Common myeloid progenitor, CD34-positive (primary cell): ENCODE data around the gene TEAD1.

ENCODE experiments used
- CTCF ChIA-PET: fragments of 350-600 bp; sonication (Branson Sonifier 250); formaldehyde crosslinking; loops from one replicate; lab custom pipeline; 2021; ENCODE audit warnings: antibody characterized with exemption; lab: Charles Lee
- POLR2A ChIA-PET: fragments of 350-600 bp; sonication (Branson Sonifier 250); formaldehyde crosslinking; loops from one replicate; lab custom pipeline; 2021; ENCODE audit warnings: antibody characterized with exemption; lab: Charles Lee
- DNase-seq, 3 donors: peaks; one replicate each; pipeline versions ENCODE4 v3.0.0 to v3.0.0-alpha.2; 2013
- H3K27ac ChIP-seq, 2 experiments: 1 replicate in 1 of 2; 2 replicates in 1 of 2; pipeline ENCODE4 v1.7.0; 2013; ENCODE audit warnings: inconsistent platforms in 2 of 2, low read length in 2 of 2, mild to moderate bottlenecking in 2 of 2, low read depth in 1 of 2, moderate library complexity in 1 of 2; ENCODE audit not compliant: severe bottlenecking in 2 of 2, insufficient read depth in 1 of 2, poor library complexity in 1 of 2
- H3K27me3 ChIP-seq, 5 experiments: replicated peaks in 2 of 5; 1 replicate in 3 of 5; 2 replicates in 2 of 5; pipeline versions ENCODE4 v1.6.1 to v1.7.0; 2013; ENCODE audit warnings: low read length in 4 of 5, mild to moderate bottlenecking in 2 of 5, moderate library complexity in 2 of 5, inconsistent platforms in 1 of 5; ENCODE audit not compliant: insufficient read depth in 5 of 5, control insufficient read depth in 4 of 5
- H3K36me3 ChIP-seq, 4 experiments: 1 replicate in 2 of 4; 2 replicates in 2 of 4; pipeline versions ENCODE4 v1.6.1 to v1.7.0; 2013; ENCODE audit warnings: low read length in 3 of 4, control low read depth in 1 of 4, mild to moderate bottlenecking in 1 of 4; ENCODE audit not compliant: control insufficient read depth in 4 of 4, insufficient read depth in 4 of 4
- H3K4me1 ChIP-seq, 4 experiments: 1 replicate in 3 of 4; 2 replicates in 1 of 4; pipeline versions ENCODE4 v1.6.1 to v1.7.1; 2013; ENCODE audit warnings: low read length in 3 of 4, mild to moderate bottlenecking in 3 of 4, control low read depth in 1 of 4, inconsistent platforms in 1 of 4, moderate library complexity in 1 of 4; ENCODE audit not compliant: control insufficient read depth in 4 of 4, insufficient read depth in 4 of 4; ENCODE audit errors: control extremely low read depth in 1 of 4
- H3K4me3 ChIP-seq, 7 experiments: 1 replicate in 4 of 7; 2 replicates in 3 of 7; pipeline versions ENCODE4 v1.5.1 to v1.7.0; 2013; ENCODE audit warnings: mild to moderate bottlenecking in 7 of 7, low read length in 6 of 7, moderate library complexity in 6 of 7, inconsistent platforms in 2 of 7, low read depth in 2 of 7, control low read depth in 1 of 7; ENCODE audit not compliant: insufficient read depth in 4 of 7, control insufficient read depth in 1 of 7; ENCODE audit errors: extremely low read depth in 1 of 7
- H3K9me3 ChIP-seq, 5 experiments: 1 replicate in 4 of 5; 2 replicates in 1 of 5; pipeline versions ENCODE4 v1.6.1 to v1.7.1; 2013; ENCODE audit warnings: low read length in 4 of 5, mild to moderate bottlenecking in 2 of 5, inconsistent platforms in 1 of 5, low read depth in 1 of 5, moderate library complexity in 1 of 5; ENCODE audit not compliant: control insufficient read depth in 4 of 5, insufficient read depth in 2 of 5; ENCODE audit errors: control extremely low read depth in 1 of 5
- WGBS: methylation state at CpG from one replicate; pipeline ENCODE4 v1.1.5; 2013; ENCODE audit not compliant: insufficient coverage; 5-methylcytosine and 5-hydroxymethylcytosine counted together

The TEAD1 gene

GRCh38 chr11:12694183-12694531, 19.9 kb downstream of the TEAD1 start:
- 40% methylated on average over 2 of the region's 6 CpGs for WGBS
- peaks cover 4 to 14% (median 11%) of the 10 kb centered on the region in 4 experiments for H3K4me1 ChIP-seq
- ChIA-PET CTCF (no interaction called here), POLR2A (no interaction called here)
- DNase-seq: peak in 2 of 3 donors; percentile 52 to 59
- no peak overlapping the region for H3K27ac ChIP-seq
- H3K4me3 ChIP-seq: peak overlapping the region in 3 of 7 experiments; percentile 3 to 26 (median 6)
- peaks cover 31 to 96% (median 56%) of the 10 kb centered on the region in 5 experiments for H3K27me3 ChIP-seq
- H3K36me3 ChIP-seq: no peaks in the 10 kb centered on the region
- no peaks in the 10 kb centered on the region for H3K9me3 ChIP-seq

DNA sequence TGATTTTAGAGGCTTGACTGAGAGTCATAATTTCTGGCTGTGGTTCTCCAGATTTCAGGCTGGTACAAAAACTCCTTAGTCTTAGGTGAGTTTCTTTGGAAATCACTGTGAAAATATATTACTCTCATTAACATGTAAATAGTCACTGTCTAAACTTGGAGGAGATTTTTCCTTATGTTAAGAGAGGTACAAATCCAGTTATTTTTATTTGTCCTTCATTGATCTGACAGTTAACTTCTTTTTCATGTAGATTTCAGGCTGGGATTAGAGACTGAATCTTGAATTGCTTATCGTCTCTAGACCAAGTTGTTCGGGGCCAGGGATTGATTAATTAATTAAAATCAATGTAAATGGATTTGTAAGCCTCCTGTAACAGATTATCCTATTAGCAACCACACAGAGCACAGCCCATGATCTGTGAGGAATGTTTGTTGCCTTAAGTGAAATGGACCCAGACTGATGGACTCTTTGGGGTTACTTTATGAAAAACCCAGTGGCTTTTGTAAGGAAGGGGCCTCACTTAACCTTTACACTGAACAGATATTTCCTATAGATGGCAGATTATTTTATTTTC, 21.1 kb downstream of the TEAD1 start:
- Histone ChIP-seq H3K4me3 (no peak overlapping the region), H3K9me3 (no peaks in the 10 kb centered on the region), H3K27ac (no peak overlapping the region), H3K36me3 (no peaks in the 10 kb centered on the region), H3K27me3 (peaks cover 36 to 97% (median 62%) of the 10 kb centered on the region in 5 experiments), H3K4me1 (peaks cover 4 to 14% (median 11%) of the 10 kb centered on the region in 4 experiments)
- no CpG with 5 or more reads among the region's 2 CpGs for WGBS
- CTCF ChIA-PET: no interaction called here
- no peak for DNase-seq
- POLR2A ChIA-PET: no interaction called here

GRCh38 chr11:12695873-12696272, 21.7 kb downstream of the TEAD1 start:
- H3K27ac ChIP-seq: no peak overlapping the region
- no peak for DNase-seq
- H3K27me3 ChIP-seq: peaks cover 35 to 97% (median 67%) of the 10 kb centered on the region in 5 experiments
- peaks cover 4 to 14% (median 11%) of the 10 kb centered on the region in 4 experiments for H3K4me1 ChIP-seq
- POLR2A ChIA-PET: no interaction called here
- CTCF ChIA-PET: no interaction called here
- no peaks in the 10 kb centered on the region for H3K9me3 ChIP-seq
- no peak overlapping the region for H3K4me3 ChIP-seq
- WGBS: no CpG with 5 or more reads among the region's 3 CpGs
- H3K36me3 ChIP-seq: no peaks in the 10 kb centered on the region

GRCh38 chr11:12696911-12697581, 22.8 kb downstream of the TEAD1 start:
- Histone ChIP-seq H3K27ac (no peak overlapping the region), H3K36me3 (no peaks in the 10 kb centered on the region), H3K27me3 (peaks cover 30 to 97% (median 66%) of the 10 kb centered on the region in 5 experiments), H3K4me3 (no peak overlapping the region), H3K4me1 (peaks cover 4 to 14% (median 11%) of the 10 kb centered on the region in 4 experiments), H3K9me3 (no peaks in the 10 kb centered on the region)
- POLR2A ChIA-PET: no interaction called here
- no peak for DNase-seq
- CTCF ChIA-PET: no interaction called here
- 83% methylated on average over 5 of the region's 5 CpGs for WGBS

DNA sequence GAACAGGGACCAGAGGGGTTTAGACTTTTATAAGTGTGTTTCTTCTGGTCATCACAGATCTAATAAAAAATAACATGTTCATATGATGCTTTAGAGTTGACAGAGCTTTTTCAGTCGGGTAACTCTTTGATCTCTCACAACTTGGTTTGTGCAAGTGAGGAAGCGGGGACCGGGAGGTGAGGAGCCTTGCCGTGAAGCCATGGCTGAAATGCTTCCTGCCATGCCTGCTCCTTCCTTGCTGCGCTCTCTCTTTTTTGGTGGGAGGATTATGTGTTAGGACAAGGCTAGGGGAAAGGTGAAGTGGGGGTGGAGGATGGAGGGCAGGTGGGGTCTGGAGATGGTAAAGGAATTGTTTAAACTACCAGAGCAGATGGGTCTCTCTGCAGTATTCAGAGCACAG, 23.8 kb downstream of the TEAD1 start:
- H3K4me3 ChIP-seq: no peak overlapping the region
- no peaks in the 10 kb centered on the region for H3K9me3 ChIP-seq
- peaks cover 4 to 14% (median 11%) of the 10 kb centered on the region in 4 experiments for H3K4me1 ChIP-seq
- H3K36me3 ChIP-seq: no peaks in the 10 kb centered on the region
- ChIA-PET POLR2A (no interaction called here), CTCF (no interaction called here)
- WGBS: 10% methylated on average over 3 of the region's 5 CpGs
- H3K27me3 ChIP-seq: peaks cover 30 to 97% (median 68%) of the 10 kb centered on the region in 5 experiments
- no peak overlapping the region for H3K27ac ChIP-seq
- DNase-seq: no peak

DNA sequence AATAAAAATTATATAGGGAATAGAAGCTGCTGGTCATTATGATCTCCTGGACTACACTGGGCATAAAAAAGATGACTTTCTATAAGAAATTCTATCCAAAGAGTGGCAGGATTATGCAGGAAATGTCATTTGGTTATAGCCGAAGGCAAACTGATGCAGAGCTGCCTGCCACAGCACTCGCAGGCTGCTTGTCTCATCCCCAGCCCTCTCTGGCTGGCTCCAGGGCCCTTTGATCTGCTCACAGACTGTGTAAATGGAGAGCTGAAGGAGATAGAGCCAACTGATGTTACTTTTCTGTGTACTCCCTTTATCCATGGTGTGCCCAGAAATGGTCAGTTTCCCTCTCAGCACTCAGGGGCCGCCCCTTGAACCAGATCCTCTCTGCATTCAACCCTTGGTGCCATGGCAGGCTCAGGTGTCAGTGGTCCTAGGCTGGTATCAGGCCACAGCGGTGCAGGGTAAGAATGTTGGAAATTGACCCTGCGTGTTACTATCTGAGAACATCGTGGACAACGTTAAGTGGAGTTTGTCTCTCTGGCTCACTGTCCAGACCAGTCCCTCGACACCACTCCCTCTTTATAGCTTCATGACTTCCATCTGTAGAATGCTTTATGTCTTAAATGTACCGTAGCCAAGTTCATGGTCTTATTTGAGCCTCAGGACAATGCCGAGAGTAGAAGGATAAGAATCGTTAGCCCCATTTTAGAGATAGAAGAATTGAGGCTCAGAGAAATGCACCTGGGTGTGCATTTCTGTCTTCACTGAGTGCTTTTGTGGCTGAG, 27.8 kb downstream of the TEAD1 start:
- no peak overlapping the region for H3K27ac ChIP-seq
- no peak overlapping the region for H3K4me3 ChIP-seq
- no peak for DNase-seq
- ChIA-PET CTCF (no interaction called here), POLR2A (no interaction called here)
- peaks cover 25 to 99% (median 62%) of the 10 kb centered on the region in 5 experiments for H3K27me3 ChIP-seq
- no peaks in the 10 kb centered on the region for H3K4me1 ChIP-seq
- H3K36me3 ChIP-seq: no peaks in the 10 kb centered on the region
- WGBS: 85% methylated on average over 11 of the region's 11 CpGs
- peaks cover 0 to 5% (median 0%) of the 10 kb centered on the region in 5 experiments for H3K9me3 ChIP-seq

DNA sequence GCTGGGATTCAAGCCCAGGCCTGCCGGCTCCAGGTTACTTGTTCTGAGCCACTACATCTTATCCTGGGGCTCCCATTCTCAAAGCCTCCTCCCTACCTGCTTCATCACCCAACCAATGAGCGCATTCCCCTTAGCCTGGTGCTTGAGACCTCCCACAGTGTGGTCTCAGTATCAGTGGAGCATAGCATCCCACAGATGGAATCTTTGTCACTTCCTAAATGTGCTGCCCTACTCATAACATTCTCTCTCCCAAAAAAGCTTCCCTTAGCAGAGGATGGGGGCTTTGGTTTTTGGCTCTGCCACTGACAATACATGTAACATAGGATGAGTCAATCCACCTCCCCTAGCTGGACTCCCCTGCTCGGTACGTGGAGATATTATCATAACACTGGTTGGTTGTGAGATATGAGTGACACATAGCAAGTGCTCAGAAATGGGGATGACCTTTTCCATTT, 28.8 kb downstream of the TEAD1 start:
- ChIA-PET CTCF (no interaction called here), POLR2A (no interaction called here)
- 85% methylated on average over 4 of the region's 4 CpGs for WGBS

More for the DNA sequence above, 28.8 kb downstream of the TEAD1 start:
- Histone ChIP-seq H3K9me3 (peaks cover 0 to 5% (median 0%) of the 10 kb centered on the region in 5 experiments), H3K27me3 (peaks cover 25 to 99% (median 59%) of the 10 kb centered on the region in 5 experiments), H3K4me3 (no peak overlapping the region), H3K4me1 (no peaks in the 10 kb centered on the region), H3K36me3 (no peaks in the 10 kb centered on the region), H3K27ac (no peak overlapping the region)
- DNase-seq: no peak
